Ecto neural progenitor cell (in vitro differentiated cells): Measurements from ENCODE around the gene SPAG16.

Experiments
- DNase-seq: peaks from one replicate; pipeline ENCODE4 v3.0.0-alpha.2; 2018; ENCODE audit warnings: low spot score

Gene SPAG16

GRCh38 chr2:214174563-214174962, 890.3 kb downstream of the SPAG16 start:
- DNase-seq: no peak

- DNase-seq: no peak
These were observed 895.8 kb downstream of the SPAG16 start for GRCh38 chr2:214180071-214180470.

DNA sequence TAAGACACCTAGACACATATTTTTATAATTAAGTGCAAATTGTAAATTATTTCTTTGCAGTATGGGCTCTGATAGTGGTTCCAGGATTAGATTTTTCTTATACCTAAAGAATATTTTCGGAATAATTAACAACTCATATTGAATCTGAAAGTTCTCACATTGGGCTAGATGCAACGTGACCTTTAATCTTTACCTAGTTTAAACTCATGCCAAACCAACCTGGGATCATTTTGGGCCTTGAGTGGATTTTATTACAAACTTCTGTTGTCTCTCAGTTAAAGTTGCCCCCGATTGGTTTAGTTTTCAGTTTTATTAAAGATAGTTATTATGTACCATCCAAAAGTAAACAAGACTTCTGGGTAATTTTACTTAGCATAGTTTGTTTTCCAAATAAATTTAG, 896.4 kb downstream of the SPAG16 start:
- no peak for DNase-seq

- no peak for DNase-seq
These were observed 900.2 kb downstream of the SPAG16 start for GRCh38 chr2:214184461-214184860.

DNA sequence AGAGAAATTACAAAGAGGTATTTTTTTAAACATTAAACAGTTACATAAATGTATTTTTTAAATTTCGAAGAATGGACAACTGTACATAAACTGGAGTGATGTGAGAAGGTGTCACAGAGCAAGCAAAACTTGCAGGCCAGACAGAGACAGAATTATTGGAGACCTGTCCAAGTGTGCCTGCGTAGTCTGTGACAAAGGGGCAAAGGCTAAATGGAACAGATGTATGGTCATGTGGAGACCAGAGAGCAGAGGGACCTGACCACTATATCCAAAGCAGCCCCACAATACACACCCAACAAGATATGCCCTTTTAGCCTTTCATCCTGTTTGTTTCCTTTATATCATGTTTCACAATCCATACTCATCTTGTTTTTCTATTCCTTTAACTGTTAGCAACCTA, 901.3 kb downstream of the SPAG16 start:
- DNase-seq: no peak

DNA sequence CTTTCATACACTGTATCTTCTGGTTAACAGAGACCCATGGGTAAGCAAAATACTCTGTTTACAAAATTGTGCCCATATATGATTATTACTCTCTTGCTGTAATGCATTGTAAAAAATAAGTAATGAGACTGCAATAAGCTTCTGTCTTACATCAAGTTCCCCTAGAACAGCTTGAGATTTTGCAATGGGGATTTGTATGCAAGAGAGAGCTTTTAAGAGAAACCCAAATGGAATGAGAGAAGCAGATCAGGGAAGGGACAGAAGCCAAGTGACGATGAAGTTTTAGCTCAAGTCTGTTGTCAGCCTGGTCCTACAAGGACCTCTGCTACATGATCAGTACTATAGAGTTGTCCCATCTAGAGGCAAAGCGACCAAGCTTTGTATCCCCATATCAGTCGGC, 908.4 kb downstream of the SPAG16 start:
- DNase-seq: no peak

- no peak for DNase-seq
These were observed 909.7 kb downstream of the SPAG16 start for GRCh38 chr2:214193943-214194342.

DNA sequence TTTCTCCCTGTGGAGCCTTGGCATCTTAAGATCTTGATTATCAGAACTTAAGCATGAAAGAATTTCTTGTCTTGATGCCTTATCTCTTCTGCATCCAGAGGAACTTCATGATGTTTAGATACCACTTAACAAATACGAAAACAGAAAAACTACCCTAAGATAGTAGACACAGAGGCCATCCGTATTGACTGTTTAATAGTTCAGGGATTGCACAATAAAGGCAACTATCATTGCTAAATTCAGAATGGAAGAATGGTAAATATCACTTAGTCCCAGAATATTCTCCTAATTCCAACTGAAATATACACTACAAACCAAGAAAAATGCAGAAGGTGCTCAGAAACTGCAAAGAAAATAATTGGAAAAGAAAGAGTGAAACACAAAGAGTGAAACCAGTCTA, 912.0 kb downstream of the SPAG16 start:
- no peak for DNase-seq

- DNase-seq: no peak
These were observed 917.6 kb downstream of the SPAG16 start for GRCh38 chr2:214201892-214202291.

DNA sequence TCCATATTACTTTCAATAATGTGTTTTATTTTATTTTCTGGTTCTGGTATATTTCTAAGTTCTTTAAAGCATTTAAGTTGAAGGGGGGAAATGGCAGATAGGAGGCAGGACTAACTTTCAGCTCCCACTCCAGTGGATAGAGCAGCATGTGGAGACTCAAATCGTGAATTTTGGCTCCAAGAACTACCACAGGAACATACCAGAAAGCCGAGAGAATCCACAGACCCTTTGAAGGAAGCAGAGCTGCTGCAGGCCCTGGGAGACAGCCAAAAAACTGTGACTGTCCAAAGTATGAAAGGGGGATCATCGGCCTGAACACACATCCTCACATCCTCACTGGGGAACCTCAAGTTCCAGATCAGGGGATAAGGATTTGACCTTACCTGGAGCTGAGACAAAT, 919.0 kb downstream of the SPAG16 start:
- no peak for DNase-seq

DNA sequence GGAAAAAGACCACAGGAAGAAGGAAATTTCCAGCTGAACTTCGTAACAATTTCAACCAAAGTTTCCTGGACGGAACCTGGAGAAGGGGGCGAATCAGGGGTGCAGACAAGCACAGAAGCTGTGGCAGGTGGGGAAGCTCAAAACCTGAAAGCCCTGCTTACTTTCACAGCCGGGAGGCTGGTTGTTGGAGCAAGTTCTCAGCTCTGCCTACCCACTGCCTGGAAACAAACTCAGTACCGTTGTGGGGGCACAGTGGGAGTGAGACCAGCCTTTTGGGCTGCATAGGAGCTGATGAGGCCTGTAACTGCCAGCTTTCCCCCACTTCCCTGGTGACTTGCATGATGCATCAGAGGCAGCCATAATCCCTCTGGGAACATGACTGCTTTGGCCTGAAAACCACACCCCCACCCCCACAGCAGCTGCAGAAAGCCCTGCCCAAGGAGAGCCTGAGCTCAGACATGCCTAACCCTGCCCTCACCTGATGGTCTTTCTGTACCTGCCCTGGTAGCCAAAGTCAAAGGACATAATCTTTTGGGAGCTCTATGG, 919.6 kb downstream of the SPAG16 start:
- no peak for DNase-seq

GRCh38 chr2:214215107-214215506, 930.8 kb downstream of the SPAG16 start:
- DNase-seq: no peak

DNA sequence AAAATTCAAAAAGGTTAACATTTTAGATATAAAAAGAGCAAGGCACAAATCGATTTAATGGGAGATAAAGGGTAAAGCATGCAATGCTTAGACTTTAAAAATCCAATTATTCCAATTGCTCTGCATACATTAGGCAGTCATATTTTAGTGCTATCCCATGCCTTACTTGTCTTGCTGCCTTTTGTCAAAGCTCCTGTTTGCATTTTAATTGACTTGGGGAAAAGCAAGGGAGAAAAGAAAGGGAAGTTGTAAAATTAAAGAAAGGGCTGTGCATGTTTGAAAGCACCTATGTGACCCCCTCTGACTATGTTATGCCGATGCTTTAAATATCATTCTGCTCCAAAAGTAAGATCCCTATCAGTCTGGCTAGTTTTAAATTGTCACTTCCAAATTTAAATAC, 932.9 kb downstream of the SPAG16 start:
- no peak for DNase-seq

DNA sequence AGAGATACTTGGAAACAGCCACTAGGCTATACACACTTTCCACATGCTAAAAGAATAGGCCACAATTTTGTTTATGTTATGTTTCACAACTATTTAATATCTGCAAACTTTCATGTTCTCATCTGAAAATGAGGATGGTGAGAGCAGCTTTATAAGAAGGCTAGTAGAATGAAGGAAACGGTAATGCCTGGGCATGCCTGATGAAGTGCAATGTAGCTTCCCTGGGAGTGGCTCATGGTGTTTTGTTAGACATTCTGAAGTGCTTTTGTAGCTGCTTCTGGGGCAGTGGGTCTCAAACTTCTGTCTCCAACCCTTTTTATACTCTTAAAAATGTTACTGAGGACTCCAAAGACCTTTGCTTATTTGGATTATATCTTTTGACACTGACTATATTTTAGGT, 933.3 kb downstream of the SPAG16 start:
- DNase-seq: no peak

- DNase-seq: no peak
These were observed 936.0 kb downstream of the SPAG16 start for GRCh38 chr2:214220251-214220650.

DNA sequence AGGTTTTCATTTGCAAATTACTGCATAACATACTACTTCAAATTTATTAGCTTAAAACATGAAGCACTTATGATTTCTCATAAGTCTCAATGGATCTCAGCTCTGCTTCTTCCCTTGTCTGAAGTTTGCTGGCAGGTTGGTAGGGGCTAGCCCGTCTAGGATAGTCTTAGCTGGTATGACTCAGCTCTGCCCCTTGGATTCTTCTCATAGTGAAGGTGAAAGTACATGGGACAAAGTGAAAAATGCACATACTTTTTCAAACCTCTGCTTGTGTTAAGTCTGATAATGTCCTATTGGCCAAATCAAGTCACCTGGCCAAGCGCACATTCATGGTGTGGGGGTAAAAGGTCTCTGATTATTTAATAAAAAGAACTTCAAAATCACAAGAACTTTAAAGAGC, 941.8 kb downstream of the SPAG16 start:
- no peak for DNase-seq

- no peak for DNase-seq
These were observed 948.0 kb downstream of the SPAG16 start for GRCh38 chr2:214232271-214232670.

GRCh38 chr2:214233164-214233563, 948.9 kb downstream of the SPAG16 start:
- DNase-seq: no peak

DNA sequence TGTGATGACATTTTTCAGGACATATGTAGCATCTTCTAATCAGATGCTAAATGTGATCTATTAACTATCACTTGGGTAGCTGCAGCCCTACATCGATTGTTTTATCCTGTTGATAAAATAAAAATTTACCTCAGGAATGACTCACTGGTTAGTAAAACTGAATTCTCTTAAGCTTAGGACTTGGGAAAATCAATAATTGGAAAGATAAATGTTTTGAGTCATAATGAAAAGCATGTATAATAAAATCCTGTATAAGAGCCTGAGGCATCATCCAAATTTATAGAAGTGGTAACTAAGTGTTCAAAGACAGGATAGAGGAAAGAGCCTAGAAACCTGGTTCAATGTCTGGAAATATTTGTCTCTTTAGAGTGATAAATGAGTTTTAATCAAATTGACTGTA, 958.5 kb downstream of the SPAG16 start:
- DNase-seq: no peak

GRCh38 chr2:214244847-214245246, 960.6 kb downstream of the SPAG16 start:
- no peak for DNase-seq

- no peak for DNase-seq
These were observed 962.2 kb downstream of the SPAG16 start for GRCh38 chr2:214246417-214246816.

- DNase-seq: no peak
These were observed 963.3 kb downstream of the SPAG16 start for GRCh38 chr2:214247531-214247930.

- no peak for DNase-seq
These were observed 970.8 kb downstream of the SPAG16 start for GRCh38 chr2:214255046-214255445.

- DNase-seq: no peak
These were observed 977.4 kb downstream of the SPAG16 start for GRCh38 chr2:214261683-214262082.

DNA sequence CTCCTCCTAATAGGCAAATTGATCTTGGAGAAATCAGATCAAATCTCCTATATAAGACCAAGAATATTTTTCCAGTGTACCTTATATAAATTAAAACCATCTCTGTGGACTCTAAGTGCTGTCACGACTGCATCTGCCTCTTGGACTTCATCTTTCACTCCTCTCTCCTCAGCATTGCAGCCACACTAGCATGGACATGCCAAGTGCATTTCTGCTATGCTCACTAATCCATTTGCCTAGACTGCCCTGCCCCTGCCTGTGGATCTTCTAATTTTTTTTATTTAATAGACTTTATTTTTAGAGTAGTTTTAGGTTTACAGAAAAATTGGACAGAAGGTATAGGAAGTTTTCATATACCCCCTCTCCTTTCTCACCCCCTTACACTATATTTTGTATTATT, 979.9 kb downstream of the SPAG16 start:
- no peak for DNase-seq
